Activated CD4-positive, CD25-positive, alpha-beta regulatory T cell treated with anti-CD3 and anti-CD28 coated beads, Interleukin-2, amount 50 U/mL, for 16 hours (primary cell): Measurements from ENCODE around the gene L1CAM.

Source experiments
- DNase-seq: peaks from one replicate; pipeline ENCODE4 v3.0.0-alpha.2; 2020; ENCODE audit warnings: low read depth, low spot score

Gene L1CAM

DNA sequence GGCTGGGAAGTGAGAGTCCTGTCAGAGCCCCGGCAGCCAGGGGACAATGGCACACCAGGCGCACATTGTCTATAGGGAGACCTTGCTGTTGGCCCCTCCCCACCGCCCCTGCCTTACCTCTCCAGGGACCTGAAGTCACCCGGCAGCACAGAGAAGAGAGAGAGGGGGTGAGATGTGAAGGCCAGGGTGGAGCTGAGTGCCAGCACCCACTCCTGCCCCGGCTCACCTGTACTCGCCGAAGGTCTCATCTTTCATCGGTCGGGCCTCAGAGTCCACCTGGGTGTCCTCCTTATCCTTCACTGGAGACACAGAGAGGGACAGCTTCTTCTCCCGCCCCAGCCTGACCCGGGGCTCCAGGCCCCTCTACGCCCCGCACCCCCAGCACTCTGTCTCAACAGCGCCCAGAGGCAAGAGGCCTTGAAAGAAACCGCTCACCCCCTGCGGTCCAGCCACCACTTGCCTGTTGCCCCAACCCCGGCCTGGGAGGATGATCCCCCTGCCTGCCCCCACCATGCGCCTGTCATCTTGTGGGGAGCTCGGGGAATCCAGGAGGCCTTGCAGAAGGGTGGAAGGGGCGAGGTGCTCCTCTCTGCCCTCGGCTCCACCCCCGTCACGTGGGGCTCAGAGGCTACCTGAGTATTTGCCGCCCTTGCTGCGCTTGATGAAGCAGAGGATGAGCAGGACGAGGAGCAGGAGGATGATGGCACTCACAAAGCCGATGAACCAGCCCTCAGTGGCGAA, 22.6 kb downstream of the L1CAM start:
- DNase-seq: no peak

GRCh38 chrX:153862369-153863250, 23.4 kb downstream of the L1CAM start:
- DNase-seq: no peak

DNA sequence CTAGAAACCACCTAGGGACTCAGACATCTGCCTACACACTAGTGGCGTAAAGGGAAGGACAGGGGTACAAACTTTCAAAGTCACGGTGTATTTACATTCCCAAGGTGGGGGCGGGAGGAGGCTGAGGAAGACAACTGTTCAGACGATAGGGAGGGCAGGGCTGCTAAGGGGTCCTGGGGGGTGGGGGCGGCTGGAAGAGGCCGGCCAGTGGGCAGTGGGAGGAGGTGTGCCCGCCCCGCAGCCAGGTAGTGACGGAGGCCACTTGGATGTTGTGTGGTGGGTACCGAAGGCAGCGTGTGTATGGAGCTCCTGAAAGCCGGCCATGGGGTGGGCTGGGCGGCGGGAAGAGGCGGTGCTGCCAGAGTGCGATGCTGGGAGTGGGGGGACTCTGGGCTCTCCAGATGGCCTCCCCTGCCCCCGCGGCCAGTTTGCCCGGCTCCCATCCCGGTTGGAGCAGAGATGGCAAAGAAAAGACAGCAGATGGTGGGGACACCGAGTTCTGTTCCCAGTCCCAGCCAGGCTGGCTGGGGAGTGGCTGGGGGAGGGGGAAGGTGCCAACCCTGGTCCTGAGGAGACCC, 24.2 kb downstream of the L1CAM start:
- DNase-seq: no peak

- DNase-seq: no peak
Observed at GRCh38 chrX:153861151-153861550, 24.8 kb downstream of the L1CAM start.

GRCh38 chrX:153857348-153857903, 28.5 kb downstream of the L1CAM start:
- no peak for DNase-seq

DNA sequence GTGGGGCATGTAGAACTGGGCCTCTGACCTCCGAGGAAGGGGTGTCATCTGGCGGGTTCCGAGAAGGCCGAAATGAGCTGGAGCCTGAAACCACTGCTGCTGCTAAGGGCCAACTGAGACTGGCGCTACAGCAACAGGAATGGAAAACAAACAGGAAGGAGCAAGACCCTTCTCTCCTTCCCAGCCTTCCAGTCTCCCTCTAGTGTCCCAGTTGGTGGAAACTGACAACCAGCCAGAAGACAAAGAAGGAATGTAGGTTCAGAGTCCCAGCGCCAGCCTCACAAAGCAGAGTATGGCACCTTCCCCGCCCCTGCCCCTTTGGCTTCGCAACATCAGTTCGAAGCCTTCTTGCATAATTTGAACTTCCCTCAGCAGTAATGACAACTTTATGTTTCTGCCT, 31.3 kb downstream of the L1CAM start:
- DNase-seq: no peak

DNA sequence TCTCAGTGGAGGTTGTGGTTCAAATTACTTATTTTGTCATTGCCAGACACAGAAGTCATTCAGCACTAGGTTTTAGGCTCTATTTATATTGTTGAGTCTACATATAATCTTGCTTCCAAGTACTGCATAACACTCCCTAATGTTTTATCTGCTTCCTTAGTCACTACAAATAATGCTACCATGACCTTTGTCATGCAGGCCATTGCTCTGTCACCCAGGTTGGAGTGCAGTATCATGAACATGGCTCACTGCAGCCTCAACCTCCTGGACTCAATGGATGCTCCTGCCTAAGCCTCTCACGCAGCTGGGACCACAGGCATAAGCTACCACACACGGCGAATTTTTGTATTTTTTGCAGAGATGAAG, 32.1 kb downstream of the L1CAM start:
- no peak for DNase-seq

GRCh38 chrX:153853180-153853901, 32.6 kb downstream of the L1CAM start:
- DNase-seq: no peak

DNA sequence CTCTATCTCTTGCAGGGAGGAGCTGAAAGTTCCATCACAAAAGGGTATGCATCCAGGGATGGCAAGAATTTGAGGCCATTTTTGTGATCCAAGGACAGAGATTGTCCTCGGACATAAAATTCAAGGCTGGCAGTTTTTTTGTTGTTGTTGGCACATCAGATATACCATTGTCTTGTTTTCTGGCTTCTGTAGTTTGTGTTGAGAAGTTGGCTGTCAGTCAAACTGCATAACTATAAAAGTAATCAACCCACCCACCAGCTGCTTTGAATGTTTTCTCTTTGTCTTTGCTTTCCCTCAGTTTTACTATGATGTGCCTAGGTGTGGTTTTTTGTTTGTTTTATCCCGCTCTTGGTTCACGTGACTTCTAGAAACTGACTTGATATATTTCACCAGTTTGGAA, 34.0 kb downstream of the L1CAM start:
- no peak for DNase-seq

DNA sequence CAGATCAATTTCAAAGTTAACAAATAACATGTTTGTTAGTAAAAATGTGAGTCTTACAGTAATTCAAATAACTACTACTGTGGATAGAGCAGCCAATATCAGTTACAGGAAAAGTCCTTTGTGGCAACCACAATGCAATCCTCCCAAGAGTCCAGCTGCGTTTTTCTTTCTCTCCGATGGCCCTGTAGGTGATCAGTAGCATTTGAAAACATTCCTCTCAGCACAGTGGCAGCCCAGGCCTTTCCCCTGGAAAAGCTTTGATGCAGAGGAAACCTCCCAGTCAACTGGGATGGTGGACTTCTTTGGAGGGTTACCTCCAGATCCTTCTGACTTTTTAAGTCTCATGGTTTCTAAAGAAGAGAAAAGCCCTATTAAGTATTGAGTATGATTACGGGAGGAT, 37.6 kb downstream of the L1CAM start:
- no peak for DNase-seq

DNA sequence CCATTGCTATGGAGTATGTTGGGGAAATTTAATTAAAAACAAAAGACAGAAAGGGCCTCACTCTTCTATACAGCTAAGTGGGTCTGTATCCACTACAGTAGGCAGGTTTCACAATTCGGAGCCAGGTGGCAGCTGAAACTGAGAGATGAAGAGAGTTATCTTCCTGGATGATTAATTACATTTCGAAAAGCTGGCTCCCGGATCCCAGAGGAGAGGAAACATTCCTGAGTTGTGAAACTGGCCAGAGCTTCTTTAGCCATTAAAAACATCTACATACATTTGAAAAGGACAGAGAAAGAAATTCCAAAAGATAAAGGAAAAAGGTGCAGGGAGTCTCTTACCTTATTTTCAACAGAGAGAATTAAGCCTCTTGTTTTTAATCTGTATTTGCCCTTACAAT, 40.1 kb downstream of the L1CAM start:
- no peak for DNase-seq

DNA sequence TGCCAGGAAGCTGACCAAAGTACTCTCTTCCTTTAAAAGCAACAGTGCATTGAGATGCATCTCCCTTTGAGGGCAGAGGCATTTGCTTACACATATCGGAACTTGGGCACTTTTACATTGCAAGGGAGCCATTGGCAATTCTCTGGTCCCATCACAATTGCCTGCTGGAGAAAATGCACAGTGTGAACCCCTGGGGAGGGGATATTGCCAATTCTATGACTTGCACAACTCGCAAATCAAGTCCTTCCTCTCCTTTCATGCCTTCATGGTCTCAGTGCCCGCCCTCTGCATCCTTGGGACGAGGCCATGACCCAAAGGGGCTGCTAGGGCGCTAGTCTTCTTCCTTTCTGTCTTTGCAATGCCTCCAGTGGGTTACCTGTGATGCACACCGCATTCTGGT, 40.8 kb downstream of the L1CAM start:
- DNase-seq: no peak

GRCh38 chrX:153844509-153845082, 41.4 kb downstream of the L1CAM start:
- DNase-seq: no peak

DNA sequence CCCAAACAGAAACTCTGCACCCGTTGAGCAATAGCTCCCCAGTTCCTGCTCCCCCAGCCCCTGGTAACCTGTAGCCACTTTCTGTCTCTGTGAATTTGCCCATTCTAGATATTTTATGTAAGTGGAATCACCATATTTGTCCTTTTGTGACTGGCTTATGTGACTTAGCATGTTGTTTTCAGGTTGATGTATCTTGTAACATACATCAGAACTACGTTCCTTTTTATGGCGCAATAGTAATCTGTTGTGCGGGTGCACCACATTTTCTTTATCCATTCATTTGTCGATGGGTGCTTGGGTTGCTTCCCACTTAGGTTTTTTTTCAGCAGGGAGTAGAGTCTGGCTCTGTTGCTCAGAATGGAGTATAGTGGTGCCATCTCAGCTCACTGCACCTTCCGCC, 49.1 kb downstream of the L1CAM start:
- no peak for DNase-seq

- no peak for DNase-seq
Observed at GRCh38 chrX:153832728-153833127, 53.2 kb downstream of the L1CAM start.

GRCh38 chrX:153831429-153832150, 54.4 kb downstream of the L1CAM start:
- DNase-seq: no peak

- DNase-seq: no peak
Observed at GRCh38 chrX:153830640-153831428, 55.1 kb downstream of the L1CAM start.

GRCh38 chrX:153829799-153830639, 56.0 kb downstream of the L1CAM start, which contains the start of gene PDZD4:
Gene PDZD4, minus strand, starts transcription at chrX:153830544. Its CDS starts 246 bp downstream, at chrX:153830298.
- DNase-seq: no peak

- DNase-seq: no peak
Observed at GRCh38 chrX:153829549-153829798, 56.5 kb downstream of the L1CAM start.
